HG03095 (cell line): ENCODE data around the gene CYP2W1.

ENCODE experiments used
- ATAC-seq: cut with Tn5 transposase; IDR thresholded peaks from one replicate; pipeline ENCODE4 v1.9.1; 2021; ENCODE audit warnings: moderate library complexity; ENCODE audit not compliant: unreplicated experiment

CYP2W1 gene

GRCh38 chr7:1011297-1012003 lies 28.5 kb downstream of the CYP2W1 start:
- no peak for ATAC-seq

GRCh38 chr7:1012004-1012715 lies 29.2 kb downstream of the CYP2W1 start:
- no peak for ATAC-seq

GRCh38 chr7:1012716-1013095 lies 29.7 kb downstream of the CYP2W1 start:
- no peak for ATAC-seq

- no peak for ATAC-seq
Observed at GRCh38 chr7:1013581-1013980, 30.6 kb downstream of the CYP2W1 start.

GRCh38 chr7:1014681-1015080 lies 31.7 kb downstream of the CYP2W1 start:
- no peak for ATAC-seq

GRCh38 chr7:1015196-1016121 lies 32.5 kb downstream of the CYP2W1 start:
- ATAC-seq: no peak

GRCh38 chr7:1016577-1017531 lies 33.9 kb downstream of the CYP2W1 start:
- ATAC-seq: no peak

- ATAC-seq: no peak
Observed at GRCh38 chr7:1017586-1018333, 34.8 kb downstream of the CYP2W1 start.

GRCh38 chr7:1018334-1018695 lies 35.3 kb downstream of the CYP2W1 start:
- no peak for ATAC-seq

GRCh38 chr7:1019255-1019785 lies 36.3 kb downstream of the CYP2W1 start:
- ATAC-seq: no peak

GRCh38 chr7:1019789-1020610 lies 37.0 kb downstream of the CYP2W1 start:
- ATAC-seq: no peak

GRCh38 chr7:1020849-1021251 lies 37.9 kb downstream of the CYP2W1 start:
- no peak for ATAC-seq

GRCh38 chr7:1021366-1021765 lies 38.4 kb downstream of the CYP2W1 start:
- ATAC-seq: no peak

- ATAC-seq: no peak
Observed at GRCh38 chr7:1021931-1022330, 39.0 kb downstream of the CYP2W1 start.

GRCh38 chr7:1022356-1022755 lies 39.4 kb downstream of the CYP2W1 start:
- no peak for ATAC-seq

- ATAC-seq: no peak
Observed at GRCh38 chr7:1022801-1023465, 40.0 kb downstream of the CYP2W1 start.

GRCh38 chr7:1024331-1024841 lies 41.4 kb downstream of the CYP2W1 start:
- ATAC-seq: peak; percentile 45
